ENCODE results near the gene ZNF487. TPM values are rescaled to one million over a fixed set of nuclear protein-coding genes. Genes with fewer than 3 reads are reported as not detected.
A peak's percentile ranks its signal among the peaks of the same experiment; 100 is the strongest.
"Not testable (repeated sequence)": the region's sequence is repeated elsewhere in the genome, so short reads cannot be mapped to it uniquely, and the experiment has no call there.

Gene ZNF487
- total RNA-seq, 1 experiment from 2014 or later = 2.6 TPM

DNA sequence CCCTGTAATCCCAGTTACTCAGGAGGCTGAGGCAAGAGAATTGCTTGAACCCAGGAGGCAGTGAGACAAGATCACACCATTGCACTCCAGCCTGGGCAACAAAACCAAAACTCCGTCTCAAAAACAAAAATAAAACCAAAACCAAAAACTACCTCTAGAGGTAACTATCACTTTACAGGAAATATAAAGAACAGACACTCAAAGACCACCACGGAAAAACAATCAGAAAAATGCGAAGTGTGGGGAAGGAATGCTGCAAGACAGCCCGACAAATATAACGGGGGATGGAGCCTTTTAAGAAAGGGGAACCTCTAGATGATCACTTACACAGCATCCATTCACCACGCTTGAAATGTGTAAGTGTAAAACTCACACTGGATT, 32.2 kb upstream of the ZNF487 start:
- no peak for DNase-seq (ENCODE audit: low read depth)

DNA sequence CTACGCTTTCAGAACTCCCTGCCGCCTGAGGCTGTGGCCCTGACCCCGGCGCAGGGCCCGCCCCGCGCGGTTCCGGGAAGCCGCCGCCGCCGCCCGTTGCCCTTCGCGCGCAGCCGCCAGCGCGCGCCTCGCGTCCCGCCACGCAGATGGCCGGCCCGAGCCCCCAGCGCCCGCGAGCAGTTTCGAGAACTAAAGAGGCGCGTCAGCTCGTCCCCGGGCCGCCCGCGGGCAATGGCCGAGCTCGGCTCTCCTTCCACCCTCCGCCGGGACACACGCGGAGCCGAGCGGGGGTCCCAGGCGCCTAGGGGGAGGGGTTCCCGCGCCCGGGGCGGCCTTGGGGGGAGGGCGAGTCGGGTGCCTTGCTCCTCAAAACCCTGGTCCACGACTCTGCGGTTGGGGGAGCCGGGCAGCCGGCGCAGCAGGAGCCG, 29.7 kb upstream of the ZNF487 start:
- DNase-seq (ENCODE audit: low read depth) = peak; percentile 63

DNA sequence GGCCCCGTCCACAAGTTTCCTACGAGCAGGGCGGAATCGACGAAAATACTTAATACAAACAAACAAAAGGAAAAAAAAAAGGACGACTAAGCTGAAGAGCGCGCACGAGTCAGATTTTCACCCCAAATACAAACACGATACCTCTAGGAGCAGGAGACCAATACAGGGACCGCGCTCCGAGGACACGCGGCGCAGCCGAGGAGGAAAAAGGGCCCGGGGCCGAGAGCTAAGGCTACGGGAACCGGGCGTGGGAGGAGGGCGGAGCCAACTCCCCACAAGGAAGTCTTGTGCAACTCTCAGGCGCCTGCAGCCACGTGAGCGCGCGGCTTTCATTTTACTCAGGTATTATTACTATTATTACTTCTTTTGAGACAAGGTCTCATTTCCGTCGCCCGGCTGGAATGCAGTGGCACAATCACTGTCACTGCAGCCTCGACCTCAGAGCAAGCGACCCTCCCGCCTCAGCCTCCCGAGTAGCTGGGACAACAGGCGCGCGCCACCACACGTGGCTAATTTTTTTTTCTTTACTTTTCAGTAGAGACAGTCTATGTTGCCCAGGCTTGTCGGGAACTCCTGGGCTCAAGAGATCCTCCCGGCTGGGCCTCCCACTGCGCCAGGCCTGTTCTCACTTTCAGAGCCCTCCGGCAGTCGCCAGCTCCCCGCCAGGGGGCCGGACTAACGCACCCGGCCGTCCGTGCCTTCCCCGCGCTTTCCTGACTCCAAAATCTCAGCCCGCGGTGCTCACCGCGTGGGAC, 29.2 kb upstream of the ZNF487 start:
- peak; percentile 87 for DNase-seq (ENCODE audit: low read depth)

DNA sequence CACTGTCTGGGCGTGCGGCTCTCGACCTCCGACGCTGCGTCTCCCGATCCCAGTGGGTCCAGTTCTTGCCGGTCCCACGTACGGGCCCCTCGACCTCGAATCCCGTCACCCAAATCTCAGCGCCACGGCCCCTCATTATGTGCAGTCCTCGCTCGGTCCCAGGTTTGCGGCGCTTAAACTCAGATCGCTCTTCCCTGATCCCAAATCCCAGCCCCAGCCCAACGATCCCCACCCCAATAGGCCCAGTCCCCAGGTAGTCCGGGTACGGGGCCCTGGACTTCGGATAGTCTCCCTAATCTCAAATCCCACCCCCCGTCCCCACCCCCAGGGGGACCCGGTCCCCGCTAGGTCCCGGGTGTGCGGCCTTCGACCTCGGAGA, 28.6 kb upstream of the ZNF487 start:
- no peak for DNase-seq (ENCODE audit: low read depth)

DNA sequence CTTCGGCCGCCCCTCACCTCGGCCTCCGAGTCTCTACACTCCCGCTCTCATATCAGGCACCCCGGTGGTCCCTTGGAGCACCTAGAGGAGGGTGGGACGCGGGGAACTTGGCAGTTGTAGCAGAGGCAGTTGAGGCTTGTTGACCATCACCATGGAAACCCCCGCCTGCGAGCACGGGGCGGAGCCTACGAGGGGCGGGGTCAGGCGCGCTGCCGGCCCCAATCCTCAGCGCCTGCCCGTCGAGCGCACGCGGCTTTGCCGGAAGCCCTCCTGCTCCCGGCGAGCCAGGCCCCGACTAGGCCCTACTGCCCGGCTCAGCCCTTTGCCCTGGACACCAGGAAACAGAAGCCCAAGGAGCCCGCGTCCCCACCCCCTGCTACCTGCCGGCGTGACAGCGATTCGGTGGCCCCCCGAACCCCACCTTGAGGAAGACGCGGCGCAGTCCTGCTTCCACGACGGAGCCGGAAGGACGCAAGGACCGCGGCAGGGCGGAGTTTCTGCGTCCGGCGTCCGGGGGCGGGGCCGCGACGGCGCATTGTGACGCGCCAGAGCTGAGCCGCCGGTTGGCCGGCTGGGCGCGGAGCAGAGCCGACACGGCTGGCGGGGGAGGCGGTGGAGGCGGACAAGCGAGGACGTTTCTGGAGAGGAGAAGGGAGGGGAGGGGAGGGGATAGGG, 28.1 kb upstream of the ZNF487 start, which contains the start of gene HNRNPF:
Gene HNRNPF (minus strand): TSS at position 477 of the 675 bp plus-strand sequence. CDS start 21,302 bp downstream, outside the sequence.
- DNase-seq (ENCODE audit: low read depth) = peak; percentile 91

DNA sequence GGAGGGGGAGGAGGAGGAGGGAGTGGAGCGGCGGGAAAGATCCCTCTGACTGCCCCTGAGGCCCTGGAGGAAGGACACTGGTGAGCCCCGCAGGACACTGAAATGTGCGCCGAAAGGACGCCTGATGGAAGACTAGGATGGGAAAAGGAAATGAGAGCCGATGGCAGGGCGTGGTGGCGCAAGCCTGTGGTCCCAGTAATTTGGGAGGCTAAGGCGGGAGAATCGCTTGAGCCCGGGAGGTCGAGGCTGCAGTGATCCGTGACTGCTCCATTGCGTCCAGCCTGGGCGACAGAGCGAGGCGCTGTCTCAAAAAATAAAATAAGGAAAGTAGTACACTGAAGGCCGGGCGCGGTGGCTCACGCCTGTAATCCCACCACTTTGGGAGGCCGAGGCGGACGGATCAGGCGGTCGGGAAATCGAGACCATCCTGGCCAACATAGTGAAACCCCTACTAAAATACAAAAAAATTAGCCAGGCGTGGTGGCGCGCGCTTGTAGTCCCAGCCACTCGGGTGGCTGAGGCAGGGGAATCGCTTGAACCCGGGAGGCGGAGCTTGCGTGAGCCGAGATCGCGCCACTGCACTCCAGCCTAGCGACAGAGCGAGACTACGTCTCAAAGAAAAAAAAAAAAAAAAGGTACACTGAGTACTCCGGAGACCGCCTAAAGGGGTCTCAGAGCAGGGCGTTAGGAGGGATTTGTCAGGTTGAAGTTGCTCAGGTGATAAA, 27.4 kb upstream of the ZNF487 start:
- no peak for DNase-seq (ENCODE audit: low read depth)

DNA sequence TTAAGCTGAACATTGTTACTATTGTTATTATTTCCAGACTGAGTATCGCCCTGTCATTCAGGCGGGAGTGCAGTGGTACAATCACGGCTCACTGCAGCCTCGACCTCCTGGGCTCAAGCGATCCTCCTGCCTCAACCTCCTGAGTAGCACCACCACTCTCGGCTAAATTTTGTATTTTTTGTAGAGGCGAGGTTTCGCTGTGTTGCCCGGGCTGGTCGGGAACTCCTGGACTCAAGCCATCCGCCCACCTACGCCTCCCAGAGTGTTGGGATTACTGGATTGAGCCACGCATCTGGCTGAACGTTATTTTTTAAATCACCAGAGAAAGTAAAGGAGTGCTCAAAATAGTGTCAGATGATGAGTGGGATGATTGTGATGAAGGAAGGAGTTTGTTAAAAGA, 26.6 kb upstream of the ZNF487 start:
- no peak for DNase-seq (ENCODE audit: low read depth)

DNA sequence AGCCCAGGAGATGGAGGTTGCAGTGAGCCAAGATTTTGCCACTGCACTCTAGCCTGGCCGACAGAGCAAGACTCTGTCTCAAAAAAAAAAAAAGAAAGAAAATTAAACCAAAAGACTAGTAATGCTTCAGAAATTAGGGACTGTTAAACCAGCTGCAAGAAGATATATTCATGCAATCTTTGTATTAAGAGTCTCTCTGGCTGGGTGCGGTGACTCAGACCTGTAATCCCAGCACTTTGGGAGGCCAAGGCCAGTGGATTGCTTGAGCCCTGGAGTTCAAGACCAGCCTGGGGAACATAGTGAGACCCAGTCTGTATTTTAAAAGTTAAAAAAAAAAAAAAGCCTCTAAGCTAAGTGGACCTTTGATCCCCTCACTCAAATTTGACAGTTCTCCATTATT, 25.4 kb upstream of the ZNF487 start:
- no peak for DNase-seq (ENCODE audit: low read depth)

DNA sequence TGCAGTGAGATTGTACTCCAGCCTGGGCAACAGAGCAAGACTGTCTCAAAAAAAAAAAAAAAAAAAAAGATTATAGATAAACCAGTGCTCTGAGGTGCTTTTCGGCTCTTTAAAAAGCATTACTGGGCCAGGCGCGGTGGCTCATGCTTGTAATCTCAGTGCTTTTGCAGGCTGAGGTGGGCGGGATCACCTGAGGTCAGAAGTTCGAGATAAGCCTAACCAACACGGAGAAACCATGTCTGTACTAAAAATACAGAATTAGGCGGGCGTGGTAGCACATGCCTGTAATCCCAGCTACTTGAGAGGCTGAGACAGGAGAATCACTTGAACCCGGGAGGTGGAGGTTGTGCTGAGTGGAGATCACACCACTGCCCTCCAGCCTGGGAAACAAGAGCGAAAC, 21.4 kb upstream of the ZNF487 start:
- no peak for DNase-seq (ENCODE audit: low read depth)

DNA sequence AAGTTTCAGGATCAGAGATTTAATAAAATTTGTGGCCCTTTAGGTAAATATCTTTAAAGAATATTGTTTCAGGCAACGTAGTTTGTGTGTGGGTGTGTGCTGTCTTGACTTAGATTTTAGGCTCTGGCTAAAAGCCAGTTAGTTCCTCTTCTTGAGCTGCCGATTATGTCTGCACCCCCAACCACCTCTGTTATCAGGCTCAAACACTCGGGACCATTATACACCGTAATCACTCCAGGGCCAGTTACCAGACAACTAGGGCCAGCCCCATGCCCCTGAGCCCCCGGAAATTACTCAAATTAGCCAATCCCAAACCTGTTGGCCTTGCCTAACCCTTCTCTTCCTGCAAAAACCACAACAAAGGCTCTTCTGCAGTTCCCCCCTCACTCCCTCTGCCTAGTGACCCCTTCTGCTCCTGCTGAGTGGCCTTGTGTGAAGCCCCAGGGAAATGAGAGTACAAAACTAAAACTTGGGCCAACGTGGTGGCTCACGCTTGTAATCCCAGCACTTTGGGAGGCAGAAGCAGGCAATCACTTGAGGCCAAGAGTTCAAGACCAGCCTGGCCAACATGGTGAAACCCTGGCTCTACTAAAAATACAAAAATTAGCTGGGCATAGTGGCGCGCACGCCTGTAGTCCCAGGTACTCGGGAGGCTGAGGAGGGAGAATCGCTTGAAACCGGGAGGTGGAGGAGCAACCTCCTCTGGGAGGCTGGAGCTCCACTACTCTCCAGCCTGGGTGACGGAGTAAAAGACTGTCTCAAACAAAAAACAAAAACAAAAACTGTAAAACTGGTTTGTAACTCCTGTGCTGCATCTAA, 18.8 kb upstream of the ZNF487 start:
- no peak for DNase-seq (ENCODE audit: low read depth)

DNA sequence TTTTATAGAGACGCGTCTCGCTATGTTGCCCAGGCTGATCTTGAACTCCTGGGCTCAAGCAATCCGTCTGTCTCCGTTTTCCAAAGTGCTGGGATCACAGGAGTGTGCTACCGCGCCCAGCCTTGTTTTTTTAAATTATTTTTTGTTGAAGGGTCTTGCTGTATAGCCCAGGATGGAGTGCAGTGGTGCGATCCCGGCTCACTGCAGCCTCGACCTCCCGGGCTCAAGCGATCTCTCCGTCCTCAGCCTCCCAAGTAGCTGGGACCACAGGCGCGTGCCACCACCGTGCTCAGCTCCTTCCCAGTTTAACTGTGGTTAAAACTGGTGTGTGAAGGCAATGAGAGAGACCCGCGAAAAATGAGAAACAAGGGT, 16.9 kb upstream of the ZNF487 start:
- no peak for DNase-seq (ENCODE audit: low read depth)

DNA sequence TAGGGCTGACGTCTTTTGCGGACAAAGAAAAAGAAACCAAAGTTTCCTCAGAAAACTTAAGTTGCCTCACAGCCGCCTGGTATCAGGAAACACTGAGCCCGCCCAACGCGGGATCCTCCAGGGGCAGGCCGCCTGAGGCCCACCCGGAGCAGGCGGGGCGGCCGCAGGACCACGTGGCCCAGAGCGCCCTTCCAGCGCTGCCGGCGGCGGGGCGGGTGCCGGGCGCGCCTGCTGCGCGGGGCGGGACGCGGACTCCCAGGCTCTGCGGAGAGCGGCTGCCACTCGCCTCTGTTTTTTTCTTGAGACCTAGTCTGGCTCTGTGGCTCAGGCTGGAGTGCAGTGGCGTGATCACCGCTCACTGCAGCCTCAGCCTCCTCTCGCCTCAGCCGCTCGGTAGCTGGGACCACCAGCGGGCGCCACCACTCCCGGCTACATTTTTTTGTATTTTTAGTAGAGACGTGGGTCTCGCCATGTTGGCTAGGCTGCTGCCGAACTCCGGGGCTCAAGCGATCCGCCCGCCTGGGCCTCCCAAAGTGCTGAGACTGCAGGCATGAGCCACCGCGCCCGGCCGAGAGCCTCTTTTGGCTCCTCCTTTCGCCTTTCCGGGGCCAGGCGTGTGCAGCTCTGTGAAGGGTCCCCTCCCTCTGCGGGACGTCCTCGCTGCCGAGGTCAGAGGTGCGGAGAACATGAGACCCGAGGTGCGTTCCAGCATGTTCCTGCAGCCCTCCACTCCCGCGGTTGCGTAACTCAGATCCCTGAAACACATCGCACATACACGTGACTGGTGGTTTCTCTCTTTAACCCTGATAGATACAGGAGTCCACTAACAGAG, 16.3 kb upstream of the ZNF487 start:
- DNase-seq (ENCODE audit: low read depth) = peak; percentile 75

DNA sequence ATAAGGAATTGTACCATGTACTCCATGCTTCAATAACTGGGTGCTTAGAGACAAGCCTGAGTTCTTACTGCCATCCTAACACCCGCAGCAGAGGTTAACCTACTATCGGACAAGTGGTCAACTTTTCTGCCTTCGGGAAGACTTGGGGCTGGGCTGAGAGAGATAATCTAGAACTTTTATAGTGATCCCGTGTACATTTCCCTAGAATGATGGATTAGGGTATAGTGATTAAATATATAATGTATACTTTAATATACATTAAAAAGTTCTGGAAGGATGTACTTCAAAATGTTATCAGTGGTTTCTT, 15.8 kb upstream of the ZNF487 start:
- DNase-seq (ENCODE audit: low read depth) = no peak

DNA sequence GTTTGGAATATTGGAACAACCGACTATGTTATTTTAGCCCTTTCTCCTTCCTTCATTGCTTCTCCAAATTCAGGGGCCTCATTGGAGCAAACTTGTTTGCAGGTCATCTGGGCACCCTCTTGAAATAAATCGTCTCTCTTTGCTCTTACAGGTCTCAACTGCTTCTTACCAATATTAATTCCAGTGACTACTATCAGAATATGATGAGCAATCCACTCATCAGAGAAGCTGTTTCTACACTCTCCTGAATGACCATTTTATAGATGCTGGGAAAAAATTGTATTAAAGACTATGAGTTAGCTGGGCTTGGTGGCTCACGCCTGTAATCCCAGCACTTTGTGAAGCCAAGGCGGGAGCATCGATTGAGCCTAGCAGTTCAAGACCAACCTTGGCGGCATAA, 15.4 kb upstream of the ZNF487 start:
- no peak for DNase-seq (ENCODE audit: low read depth)

DNA sequence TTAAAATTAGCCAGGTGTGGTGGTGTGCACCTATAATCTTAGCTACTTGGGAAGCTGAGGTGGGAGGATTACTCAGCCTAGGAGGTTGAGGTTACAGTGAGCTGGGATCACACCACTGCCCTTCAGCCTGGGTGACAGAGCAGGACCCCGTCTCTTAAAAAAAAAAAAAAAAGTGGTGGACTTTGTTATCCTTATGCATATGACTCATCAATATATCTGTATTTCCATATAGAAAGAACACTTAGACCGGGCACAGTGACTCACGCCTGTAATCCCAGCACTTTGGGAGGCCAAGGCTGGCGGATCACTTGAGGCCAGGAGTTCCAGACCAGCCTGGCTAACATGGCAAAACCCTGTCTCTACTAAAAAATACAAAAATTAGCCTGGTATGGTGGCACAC, 15.0 kb upstream of the ZNF487 start:
- not testable (repeated sequence) for DNase-seq (ENCODE audit: low read depth)

DNA sequence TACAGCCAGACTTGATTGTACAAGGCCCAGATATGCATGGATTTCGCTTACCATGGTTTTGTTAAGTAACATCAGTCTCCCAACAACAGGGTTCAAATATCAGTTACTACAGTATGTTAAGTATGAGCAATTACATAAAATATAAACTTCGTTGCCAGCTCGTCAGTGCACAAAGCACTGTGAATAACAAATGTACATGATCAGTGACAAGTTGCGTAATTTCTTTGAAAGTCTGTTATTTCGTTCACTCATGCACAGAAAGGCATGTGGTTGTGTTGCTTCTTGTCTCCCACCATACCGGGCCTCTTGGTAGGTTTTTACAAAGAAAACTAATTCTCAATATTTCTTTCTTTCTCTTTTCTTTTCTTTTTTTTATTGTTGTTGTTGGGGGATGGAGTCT, 12.5 kb upstream of the ZNF487 start:
- DNase-seq (ENCODE audit: low read depth) = no peak

DNA sequence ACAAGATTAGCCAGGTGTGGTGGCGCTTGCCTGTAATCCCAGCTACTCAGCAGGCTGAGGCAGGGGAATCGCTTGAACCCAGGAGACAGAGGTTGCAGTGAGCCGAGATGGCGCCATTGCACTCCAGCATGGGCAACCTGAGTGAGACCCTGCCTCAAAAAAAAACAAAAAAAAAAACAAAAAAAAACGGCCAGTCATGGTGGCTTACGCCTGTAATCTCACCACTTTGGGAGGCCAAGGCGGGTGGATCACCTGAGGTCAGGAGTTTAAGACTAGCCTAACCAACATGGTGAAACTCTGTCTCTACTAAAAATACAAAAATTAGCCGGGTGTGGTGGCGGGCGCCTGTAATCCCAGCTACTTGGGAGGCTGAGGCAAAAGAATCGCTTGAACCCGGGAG, 10.4 kb upstream of the ZNF487 start:
- DNase-seq (ENCODE audit: low read depth) = not testable (repeated sequence)

DNA sequence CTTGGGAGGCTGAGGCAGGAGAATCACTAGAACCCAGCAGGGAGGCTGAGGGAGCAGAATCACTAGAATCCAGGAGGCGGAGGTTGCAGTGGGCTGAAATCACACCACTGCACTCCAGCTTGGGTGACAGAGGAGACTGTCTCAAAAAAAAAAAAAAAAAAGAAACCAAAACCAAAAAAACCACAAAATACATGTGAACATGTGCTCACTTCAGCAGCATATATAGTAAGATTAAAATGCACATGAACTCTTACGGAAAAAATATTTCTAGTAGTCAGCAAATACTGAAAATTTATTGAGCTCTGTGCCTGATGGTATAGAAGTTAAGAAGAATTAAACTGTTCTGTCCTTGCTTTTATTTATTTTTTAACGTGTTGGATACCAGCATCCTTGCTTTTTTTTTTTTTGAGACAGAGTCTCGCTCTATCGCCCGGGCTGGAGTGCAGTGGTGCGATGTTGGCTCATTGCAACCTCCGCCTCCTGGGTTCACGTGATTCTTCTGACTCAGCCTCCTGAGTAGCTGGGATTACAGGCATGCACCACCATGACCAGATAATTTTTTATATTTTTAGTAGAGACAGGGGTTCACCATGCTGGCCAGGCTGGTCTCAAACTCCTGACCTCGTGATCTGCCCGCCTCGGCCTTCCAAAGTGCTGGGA, 9.6 kb upstream of the ZNF487 start:
- no peak for DNase-seq (ENCODE audit: low read depth)

DNA sequence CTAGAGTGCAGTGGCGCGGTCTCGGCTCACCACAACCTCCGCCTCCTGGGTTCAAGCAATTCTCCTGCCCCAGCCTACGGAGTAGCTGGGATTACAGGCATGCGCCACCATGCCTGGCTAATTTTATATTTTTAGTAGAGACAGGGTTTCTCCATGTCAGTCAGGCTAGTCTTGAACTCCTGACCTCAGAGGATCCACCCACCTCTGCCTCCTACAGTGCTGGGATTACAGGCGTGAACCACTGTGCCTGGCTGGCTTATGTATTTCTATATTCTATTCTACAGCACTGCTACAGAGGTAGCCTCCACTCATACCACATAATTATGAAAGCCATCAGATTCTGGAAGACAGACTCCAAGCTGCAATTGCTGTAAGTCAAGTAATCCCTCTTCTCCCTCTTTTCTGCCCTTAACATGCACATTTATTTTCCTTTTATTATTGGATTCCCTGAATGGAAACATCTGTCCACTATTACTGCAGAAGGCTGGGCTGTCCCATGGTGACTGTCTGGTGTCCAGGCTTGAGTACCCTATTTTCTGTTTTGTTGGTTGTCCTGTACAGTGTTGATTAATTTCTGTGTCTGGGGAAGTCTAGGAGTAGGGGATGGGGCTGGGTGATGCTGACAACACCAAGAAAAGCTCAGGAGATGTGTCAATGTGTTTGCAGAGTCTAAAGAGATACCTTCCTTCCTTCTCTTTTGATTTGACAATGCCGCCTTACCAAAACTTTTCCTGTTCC, 5.8 kb upstream of the ZNF487 start:
- no peak for DNase-seq (ENCODE audit: low read depth)

All from M059J (cell line).